ENCODE data around the gene CCDC188.

The CCDC188 gene

DNA sequence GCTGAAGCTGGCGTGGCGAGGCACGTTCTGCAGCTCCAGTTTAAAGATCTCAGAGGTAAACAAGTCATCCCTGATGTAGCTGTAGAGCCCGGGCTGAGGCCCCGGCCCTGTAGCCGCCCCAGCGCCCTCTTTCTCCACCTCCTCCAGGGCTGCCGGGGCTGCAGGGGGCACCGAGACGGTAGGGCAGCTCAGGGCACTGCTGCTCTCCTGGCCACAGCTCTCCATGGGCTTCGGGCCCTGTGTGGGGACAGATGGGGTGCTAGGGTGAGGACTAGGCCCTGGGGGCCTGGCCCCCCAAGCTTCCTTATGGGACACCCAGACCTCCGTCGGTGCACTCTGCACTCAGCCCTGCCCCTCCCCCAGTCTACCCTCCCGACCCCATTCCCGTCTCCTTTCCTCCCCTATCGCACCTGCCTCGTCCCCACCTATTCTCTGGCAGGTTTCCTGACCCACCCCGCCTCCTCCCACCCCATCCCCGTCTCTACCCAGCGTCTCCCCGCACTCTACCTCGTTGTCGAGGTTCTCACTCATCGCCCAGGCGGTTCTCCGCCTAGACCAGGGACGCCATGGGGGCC lies 34.4 kb downstream of the CCDC188 start:
- DNase-seq = no peak

DNA sequence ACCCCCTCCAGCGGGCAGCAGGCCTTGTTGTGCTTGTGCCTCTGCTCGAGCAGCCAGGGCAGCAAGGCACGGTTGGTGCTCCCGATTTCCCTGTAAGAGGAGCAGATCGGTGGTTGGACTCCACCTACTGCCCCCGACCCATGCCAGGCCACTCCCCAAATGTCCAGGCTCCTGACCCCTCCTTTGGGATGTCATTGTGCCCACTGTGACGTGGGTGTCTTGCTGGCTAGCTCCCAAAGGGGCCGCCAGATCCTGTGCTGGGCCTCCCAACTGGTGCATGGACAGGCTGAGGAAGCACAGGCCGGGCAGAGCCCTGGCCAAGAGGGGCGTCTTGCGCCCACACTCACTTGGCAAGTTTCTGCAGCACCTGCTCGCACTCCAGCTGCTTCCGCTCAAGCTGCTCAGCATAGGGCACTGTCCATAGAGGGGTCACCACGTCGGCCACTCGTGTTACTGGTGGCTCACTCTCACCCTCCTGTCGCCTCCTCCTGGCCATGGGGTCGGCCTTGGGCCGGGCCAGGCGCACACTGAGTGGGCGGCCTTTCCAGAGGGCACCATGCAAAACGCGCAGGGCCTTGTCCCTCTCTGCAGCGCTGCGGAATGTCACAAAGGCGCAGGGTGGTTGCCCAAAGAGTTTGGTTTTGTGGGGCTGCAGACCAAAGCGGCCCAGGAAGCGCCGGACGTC lies 35.0 kb downstream of the CCDC188 start, which contains the start of gene RANBP1:
RANBP1 (plus strand) TSS at position 414 of the 685 bp plus-strand sequence; CDS start at position 495, 81 bp downstream.
- peak; percentile 12 for DNase-seq

DNA sequence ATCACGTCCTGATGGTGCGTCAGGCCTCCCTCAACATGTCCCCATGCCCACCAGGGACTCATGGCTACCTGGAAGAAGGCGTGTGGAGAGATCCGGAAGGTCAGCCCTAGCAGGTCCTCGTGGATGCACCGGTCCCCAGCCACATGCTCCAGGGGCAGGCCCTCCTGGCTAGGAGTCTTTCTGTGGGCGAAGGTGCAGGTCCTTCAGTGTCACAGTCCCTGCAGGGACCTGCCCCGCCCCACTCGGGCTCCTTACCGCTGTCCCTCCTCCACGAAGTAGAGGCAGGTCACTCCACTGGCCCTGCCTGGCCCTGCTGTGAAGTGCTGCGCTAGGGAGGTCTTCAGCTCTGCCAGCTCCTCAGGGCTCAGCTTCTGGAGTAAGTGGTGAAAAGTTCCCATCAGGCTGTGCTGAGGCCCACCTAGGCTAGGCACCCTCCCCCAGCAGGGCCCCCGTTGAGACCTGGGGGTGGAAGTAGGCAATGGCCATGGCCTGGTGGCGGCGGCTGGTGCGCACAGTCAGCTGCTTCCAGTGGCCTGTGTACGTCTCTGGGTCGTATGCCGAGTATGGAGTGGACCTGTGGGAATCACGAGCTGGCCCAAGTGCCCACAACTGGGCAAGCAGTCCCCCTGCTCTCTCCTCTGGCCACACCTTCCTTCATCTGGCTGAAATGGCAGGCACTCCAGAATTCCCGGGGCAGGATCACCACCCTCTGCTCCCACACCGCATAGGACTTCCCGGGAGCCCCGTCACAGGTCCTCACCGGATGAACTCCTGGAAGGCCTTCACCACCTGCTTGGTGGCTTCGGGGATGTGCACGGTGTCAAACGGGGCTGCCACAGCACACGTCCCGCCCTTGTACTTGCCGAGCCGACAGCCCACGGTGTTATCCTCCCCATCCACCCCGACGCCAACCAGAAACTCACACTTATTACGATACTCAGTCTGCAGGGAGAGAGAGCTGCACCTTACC lies 36.1 kb downstream of the CCDC188 start:
- no peak for DNase-seq

DNA sequence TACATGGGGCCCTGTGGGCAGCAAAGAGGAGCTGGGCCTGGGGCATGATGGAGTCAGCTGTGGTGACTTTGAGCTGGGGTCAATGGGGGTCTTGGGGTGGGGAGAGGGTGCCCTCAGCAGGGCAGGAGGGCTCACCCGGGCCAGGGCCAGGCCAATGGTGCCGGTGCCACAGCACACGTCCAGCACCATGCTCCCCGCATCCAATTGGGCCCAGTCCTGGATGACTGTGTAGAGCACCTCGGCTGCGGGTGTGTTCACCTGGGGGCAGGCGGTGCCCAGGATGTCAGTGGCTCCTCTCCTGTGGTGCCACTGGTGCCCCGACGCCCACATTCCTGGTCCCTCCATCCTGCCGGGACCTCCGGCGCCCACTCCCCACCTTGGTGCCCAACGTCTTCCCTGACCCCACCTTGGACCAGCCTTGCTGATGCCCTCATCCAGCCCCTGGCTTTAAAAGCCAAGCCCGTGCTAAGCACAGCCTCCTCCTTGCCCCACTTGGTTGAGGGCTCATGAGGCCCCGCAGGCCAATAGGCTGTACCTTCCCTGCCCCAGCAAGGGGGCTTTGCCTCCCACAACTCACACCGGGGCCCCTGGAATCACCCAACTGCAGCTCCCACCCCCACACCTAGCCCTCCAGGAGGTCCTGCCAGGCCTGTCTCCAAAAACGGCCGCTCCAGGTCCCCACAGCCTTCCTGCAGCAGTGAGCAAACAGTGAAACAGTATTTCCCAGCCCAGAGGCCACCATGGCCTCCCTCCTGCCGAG lies 37.1 kb downstream of the CCDC188 start:
- peak; percentile 7 for DNase-seq

DNA sequence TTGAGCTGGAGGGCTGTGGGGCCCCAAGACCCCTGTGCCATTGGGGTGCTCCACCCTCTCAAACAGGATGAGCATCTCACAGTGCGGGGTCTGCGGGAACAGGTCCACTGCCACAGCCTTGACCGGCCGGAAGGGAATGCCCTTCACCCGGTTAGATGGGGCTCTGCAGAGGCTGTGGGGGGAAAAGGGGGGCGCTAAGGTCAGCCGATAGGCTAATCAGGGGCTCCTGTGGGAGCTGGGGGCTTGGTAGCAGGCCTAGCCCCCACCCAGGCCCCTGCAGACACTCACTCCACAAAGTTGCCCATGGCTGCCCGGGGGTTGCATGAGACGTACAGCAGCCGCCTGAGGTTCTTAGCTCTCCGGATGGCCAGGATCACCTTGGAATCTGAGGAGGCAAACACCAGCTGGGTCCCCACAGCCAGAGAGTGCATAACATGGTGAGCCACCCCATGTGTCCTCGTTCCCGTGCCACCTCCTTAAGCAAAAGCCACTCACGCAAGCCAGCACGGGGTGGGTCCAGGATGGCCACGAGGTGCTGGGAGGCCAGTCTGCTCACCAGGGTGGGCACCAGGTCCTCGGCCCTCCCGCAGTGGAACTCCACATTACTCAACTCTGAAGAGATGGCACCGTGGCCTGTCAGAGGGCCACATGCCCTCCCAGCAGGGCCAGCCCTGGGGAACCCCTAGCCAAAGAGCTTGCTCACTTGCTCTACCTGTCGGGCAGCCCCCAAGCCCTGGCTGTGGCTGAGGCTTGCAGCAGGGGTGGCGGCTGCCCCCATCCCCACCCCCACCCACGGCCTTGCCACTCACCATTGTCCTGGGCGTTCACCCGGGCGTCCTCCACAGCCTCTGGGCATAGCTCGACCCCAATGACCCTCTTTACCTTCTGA lies 38.0 kb downstream of the CCDC188 start:
- peak; percentile 13 for DNase-seq

DNA sequence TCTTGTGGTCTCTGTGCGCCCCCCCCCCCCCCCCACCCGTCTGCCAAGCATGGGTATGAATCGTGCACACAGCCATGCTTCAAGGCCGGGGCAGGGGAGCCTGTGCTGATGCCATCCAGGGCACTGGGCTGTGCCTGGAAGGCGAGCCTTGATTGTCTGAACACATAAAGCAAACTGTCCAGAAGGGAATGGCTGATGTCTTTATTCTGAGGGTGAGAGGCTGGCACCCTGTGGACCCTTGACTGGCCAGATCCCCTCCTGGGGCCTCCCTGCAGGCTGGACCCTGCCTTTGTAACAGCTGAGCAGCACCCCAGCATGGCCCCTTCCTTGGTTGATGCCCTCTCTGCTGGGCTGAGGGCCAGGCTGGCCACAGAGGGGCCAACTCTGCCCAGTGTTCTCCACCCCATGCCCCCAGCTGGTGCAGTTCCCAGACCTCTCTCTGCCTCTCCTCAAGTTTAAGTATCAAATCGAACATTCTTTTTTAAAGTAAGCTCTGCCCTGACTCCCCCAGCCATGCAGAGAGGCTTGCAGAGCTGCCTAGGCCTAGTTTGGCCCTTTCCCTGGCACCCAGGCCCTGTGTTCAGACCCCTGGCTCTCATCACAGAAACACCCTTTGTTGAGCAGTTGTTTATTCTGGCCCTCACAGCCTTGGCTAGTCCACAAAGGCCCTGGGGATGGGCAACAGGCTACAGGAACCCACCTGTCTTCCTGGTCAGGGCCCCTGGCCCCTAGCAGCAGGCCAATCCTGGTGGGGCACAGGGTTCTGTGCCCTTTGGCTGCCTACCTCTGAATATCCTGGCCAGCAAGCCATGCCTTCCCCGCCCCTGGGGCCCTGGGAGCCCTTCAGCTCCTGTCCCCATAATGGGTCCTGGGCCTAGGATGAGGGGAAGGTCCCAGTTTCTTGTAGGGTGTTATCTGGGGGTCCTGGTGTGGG lies 38.9 kb downstream of the CCDC188 start:
- DNase-seq = peak; percentile 28

DNA sequence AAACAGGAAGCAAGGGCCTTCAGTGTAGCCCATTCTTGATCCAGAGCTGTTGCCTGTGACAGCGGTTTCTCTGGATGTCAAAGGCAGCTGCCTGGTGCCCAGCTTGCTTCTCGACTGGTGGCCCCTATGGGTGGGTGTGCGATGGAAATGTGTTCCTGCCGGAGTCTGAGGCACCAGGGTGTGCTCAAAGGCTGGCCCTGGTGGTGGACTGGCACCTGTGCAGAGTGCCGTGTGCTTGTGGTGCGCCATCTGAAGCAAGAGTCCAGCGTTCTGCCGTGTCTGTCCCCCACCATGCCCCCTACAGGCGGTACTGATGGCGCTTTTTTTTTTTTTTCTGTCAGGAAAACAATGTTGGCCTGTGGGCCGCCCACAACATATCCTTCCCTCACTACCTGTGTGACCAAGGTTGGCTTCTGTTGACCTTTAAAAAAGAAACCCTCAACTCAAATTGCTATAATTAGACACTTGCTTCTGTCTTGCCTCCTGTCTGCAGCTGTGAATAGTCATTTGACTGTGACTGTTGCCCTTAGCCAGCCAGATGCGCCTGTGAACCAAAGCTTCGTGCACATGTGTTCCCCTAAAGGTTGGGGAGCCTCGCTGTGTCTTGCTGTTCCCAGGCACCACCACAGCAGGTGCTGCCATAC lies 39.7 kb downstream of the CCDC188 start:
- DNase-seq = peak; percentile 81

DNA sequence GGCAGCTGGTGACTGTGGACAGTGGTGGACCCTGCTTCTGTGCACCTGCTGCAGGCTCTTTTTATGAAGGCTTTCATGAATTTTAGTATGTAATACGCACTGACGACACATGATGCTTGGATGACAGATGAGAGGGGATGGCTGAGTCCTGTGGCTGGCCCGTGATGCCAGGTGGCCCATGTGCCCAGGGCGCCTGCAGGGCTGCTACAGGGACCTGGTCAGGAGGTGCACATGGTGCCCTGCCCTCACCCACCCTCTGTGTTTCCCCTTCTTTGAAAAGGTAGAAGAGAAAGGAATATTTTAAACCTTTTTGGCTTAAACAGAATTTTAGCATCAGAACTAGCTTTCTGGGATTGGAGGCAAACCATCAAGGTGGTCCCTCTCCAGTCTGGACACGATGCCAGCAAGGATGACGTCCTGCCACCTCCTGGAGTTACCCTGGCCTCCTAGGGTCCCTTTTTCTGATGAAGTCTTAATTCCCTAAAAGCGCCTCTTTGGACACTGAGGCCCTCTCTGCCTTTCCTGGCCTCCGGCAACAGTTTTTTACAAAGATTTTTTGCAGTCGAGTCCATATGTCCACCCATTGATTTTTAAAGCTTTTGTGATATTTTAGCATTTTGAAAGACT lies 40.4 kb downstream of the CCDC188 start:
- DNase-seq = no peak

DNA sequence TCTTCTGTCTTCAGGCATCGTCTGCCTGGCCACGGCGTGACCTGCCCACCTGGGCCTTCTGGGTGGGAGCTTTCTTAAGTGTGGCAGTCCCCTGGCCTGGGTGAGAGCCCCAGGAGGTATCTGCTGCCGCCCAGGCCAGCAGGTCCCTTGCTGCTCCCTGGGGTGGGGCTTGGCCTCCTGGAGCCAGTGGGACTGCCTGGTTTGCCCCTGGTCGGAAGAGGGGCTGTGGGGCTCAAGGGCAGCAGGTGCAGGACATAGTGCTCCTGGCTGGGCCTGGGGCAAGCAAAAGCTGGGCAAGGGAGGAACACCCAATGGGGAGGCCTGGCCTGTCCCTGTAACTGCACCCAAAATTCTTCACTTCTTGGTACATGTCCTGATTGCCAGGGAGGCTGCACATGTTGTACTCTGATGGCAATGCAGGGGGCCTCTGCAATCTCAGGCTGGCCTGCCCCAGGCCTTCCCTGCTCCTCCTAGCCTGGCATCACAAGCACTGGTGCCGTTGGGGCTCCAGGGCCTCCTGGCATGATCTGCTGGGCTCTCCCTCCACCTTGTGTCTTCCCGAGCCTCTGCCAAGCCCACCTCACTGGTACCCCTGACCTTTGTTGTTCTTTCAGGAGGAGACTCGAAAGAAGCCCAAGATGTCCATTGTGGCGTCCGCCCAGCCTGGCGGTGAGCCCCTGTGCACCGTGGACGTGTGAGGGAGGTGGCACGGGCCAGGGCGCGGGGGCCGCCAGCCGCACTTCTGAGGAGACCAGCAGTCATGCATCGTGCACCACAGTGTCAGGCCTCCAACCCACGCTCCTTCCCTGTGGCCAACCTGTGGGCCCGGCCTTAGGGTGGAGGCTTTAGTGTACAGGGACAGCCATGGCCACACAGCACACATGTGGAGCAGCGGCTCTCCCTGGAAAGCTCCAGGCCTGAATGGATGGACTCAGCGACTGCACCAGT lies 41.2 kb downstream of the CCDC188 start:
- peak; percentile 8 for DNase-seq

DNA sequence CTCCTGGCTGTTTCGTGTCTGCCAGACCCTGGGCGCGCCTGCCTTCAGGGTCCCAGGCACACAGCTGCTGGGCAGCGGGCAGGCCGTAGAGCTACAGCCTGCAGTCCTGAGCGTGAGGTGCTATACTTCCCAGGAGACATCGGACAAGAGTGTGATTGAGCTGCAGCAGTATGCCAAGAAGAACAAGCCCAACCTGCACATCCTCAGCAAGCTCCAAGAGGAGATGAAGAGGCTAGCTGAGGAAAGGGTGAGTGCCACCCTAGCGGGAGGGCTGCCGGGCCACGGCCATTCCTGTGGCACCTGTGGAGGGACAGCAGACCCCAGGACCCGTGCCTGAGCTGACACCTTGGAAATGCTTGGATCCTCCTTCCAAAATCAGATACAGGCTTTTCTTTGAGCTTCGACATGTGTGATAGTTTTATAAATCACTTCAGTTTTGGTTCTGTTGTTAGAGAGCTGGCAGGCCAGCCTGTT lies 42.1 kb downstream of the CCDC188 start:
- DNase-seq = no peak

DNA sequence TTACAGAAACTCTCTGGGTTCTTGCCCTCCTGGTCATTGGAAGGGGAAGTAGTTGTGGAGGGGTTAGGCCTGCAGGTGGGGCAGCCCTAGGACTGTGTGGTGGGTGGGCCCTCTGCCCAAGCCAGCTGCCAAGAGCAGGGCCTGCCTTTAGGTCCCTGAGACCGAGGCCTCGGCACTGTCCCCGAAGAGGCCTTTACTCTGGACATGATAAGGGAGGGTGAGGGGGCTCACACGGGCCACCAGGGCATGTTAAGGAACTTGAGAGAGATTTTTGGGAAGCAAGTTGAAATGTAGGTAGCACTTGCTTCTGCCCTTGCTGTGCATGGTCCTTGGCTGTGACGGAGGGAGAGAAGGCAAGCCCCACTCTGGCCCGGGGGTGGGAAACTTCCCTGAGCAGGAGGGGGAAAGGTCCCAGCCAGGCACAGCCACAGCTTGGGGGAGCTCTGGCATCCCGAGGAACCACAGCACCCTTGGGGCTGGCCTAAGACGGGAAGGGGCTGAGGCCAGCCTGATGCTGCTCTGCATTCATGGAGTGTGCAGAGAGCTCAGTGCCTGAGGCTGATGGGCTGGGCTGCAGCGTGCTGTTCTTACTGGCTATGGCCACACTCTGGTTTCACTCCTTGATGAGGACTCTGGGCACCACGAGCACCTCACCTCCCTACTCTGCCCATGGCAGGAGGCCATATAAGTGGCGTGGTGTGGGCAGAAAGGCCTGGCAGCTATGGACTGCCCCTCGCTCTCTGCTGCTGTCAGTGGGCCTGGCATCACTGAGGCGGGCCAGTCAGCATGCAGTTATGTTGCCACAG lies 42.7 kb downstream of the CCDC188 start:
- no peak for DNase-seq

DNA sequence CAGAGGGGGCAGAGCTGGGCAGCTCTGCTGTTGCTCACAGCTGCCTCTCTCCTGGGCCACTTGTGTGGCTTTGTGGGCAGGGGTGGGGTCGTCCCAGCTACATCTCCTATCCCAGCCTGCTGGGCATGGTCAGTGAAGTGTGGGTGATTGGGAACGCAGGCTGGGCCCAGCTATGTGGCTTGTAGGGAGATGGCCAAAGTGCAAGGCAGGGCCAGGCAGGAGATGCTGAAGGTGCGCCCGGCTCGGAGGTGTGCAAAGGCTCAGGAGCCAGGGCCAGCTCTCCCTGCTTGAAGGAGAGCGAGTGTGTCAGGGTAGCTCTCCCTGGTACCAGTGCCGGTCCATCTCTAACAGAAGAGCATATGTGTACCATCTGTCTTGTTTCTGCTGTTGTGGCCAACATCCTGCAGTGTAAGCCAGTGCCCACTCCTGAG lies 43.4 kb downstream of the CCDC188 start:
- no peak for DNase-seq

DNA sequence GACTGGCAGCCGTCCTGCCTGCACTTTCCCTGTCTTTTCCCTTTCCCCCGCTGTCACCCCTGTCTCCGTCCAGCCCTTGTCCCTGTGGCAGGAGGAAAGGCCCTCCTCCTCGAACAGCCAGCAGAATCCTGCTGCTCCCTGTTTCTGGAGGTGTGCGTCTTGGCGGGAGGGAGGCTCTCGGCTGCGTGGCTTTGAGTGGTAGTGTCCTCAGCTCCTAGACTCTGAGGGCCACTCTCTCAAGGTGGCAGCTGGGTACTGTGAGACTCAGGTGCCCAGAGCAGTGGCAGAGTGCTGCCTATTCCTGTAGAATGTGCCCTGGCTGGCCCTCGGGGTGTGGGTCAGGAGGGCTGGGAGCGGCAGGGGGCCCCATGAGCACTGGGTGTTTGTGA lies 44.0 kb downstream of the CCDC188 start:
- no peak for DNase-seq

DNA sequence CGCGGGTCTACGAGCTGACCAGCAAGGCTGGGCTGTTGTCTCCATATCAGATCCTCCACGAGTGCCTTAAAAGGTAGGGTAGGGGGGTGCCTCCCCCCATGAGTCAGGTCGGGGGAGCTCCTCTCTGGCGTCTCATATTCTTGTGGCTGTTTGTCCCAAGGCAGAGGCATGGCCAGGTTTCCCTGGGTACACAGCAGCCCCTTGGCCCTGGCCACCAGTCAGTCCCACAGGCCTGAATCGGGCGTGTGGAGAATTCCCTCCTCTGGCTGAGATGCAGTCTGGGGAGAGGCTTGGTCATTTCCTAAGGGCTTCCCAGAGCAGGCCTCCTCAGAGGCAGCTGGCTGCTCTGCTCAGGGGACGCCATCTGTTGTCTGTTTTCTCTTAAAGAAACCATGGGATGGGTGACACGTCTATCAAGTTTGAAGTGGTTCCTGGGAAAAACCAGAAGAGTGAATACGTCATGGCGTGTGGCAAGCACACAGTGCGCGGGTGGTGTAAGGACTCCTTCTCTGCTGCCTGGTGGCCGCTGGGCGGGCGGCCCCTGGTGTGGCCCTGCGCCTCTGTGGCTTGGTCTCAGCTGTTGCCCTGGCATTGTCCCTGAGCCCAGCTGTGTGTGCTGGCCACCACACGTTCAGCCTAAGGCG lies 44.5 kb downstream of the CCDC188 start:
- no peak for DNase-seq

DNA sequence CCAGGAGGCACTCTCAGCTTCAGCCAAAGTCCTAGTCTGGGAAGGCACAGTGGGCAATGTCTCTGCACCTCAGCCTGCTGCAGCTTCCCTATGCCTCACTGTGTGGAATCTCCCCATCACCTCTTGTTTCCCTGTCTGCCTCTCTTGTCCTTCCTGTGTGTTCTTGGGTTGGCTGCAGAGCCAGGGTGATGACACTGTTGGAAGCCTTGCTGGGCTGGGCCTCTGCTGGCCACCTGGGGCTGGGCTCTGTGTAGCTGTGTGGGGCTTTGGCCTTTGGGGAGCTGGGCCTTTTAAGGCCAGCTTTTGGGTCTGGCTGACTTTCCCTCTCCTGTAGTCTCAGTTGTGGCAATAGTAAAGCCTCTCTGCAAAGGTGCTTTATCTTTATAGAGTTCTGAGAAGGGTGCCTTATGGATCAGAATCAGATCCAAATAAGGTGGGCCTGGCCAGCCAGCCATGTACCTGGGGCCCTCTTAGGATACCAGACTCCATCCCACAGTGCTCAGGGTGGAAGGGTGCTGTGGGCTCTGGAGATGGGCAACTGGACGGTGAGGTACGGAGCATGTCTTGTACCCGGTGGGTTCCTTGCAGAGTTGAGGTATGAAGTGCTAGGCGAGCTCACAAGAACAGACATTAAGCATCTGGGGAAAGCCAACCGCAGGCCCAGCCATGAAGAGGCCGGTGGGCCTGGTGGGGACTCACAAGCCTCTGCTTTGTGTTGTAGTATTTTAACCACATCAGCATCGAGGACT lies 45.2 kb downstream of the CCDC188 start:
- no peak for DNase-seq

DNA sequence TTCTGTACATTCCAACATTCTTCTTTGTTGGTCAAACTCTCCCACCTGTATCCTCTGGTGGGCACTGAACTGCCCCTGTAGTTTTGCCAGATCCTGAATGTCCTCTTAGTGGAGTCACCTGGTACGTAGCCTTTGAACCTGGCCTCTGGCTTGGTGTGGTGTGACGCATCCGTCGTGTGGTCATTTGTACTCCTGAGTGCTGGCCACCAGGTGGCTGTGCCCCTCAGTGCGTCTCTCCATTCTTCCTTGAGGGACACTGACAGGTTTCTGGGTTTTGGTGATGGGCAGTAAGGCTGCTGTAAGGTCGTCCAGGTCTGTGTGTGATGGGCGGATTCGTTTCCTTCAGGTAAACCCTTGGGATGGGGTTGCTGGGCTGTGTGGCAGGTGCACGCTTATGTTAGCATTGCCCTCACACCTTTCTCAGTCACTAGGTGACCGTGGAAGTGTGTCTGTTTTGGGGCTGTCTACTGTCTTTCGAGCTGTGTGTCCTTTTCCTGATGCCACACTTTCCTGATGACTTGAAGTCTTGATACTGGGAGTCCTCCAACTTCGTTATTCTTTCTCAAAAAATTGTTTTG lies 48.6 kb downstream of the CCDC188 start:
- peak; percentile 8 for DNase-seq
